ENCODE data around the gene LRRC49. TPM values are rescaled to one million over a fixed set of nuclear protein-coding genes. Genes with fewer than 3 reads are reported as not detected.

LRRC49 gene
- polyA plus RNA-seq, 1 donor (not counting 4 experiments of a cell fraction or from before 2014, with no cell fraction given), result 9.9 TPM

GRCh38 chr15:71048913-71049675 is 156.5 kb downstream of the LRRC49 start:
- no peaks in the 10 kb centered on the region for H4K20me1 ChIP-seq (ENCODE audit: control insufficient read depth, extremely low read depth, insufficient read depth, low read length)
- peak overlapping the region; percentile 89 for H3K27ac ChIP-seq (ENCODE audit: control insufficient read depth, insufficient read depth, low read length)
- peaks cover 2% of the 10 kb centered on the region for H3K9me3 ChIP-seq (ENCODE audit: control insufficient read depth, low read depth, low read length)
- no peak overlapping the region for H3K4me3 ChIP-seq (ENCODE audit: control insufficient read depth in 2 of 3, extremely low read depth in 1 of 3, insufficient read depth in 2 of 3, low read depth in 1 of 3, low read length in 3 of 3)
- no peaks in the 10 kb centered on the region for H3K79me2 ChIP-seq (ENCODE audit: control insufficient read depth, insufficient read depth, low read length)
- peak overlapping the region; percentile 61 for H3K4me2 ChIP-seq (ENCODE audit: control insufficient read depth, extremely low read depth, insufficient read depth, low read depth, low read length)
- H3K9me1 ChIP-seq (ENCODE audit: control insufficient read depth, extremely low read depth, insufficient read depth, low read length), result no peaks in the 10 kb centered on the region
- peak overlapping the region; percentile 71 for H3K9ac ChIP-seq (ENCODE audit: control insufficient read depth, extremely low read depth, insufficient read depth, low read length)
- dilution Hi-C loops (cut with MboI; ENCODE audit: extremely low pct_ligation_motif_present, low sequenced_read_pairs), result no loop called here
- DNase-seq (ENCODE audit: low read depth, low spot score) (peak; percentile 53), FAIRE-seq (peak; percentile 73)
- no peaks in the 10 kb centered on the region for H3K36me3 ChIP-seq (ENCODE audit: control insufficient read depth in 2 of 2, extremely low read depth in 1 of 2, insufficient read depth in 2 of 2, low read length in 2 of 2)
- H3K27me3 ChIP-seq (ENCODE audit: control insufficient read depth, extremely low read depth, insufficient read depth, low read length), result no peaks in the 10 kb centered on the region
- H3K4me1 ChIP-seq (ENCODE audit: control insufficient read depth, extremely low read depth, insufficient read depth, low read length), result peaks cover 62% of the 10 kb centered on the region
- no peak overlapping the region for H2AFZ ChIP-seq (ENCODE audit: control insufficient read depth, low read length)
- TF ChIP-seq CTCF (optimal IDR thresholded peaks at IDR 0.05 in 1 of 3, IDR thresholded peaks at IDR 0.05 in 1 of 3, conservative IDR thresholded peaks at IDR 0.05 in 1 of 3; ENCODE audit: extremely low read depth in 1 of 3, insufficient read depth in 2 of 3, low read length in 3 of 3) (no peak), EZH2 (IDR thresholded peaks at IDR 0.05; ENCODE audit: low read length) (no peak)

- Histone ChIP-seq H3K27me3 (ENCODE audit: control insufficient read depth, extremely low read depth, insufficient read depth, low read length) (no peaks in the 10 kb centered on the region), H3K27ac (ENCODE audit: control insufficient read depth, insufficient read depth, low read length) (peak overlapping the region; percentile 89), H4K20me1 (ENCODE audit: control insufficient read depth, extremely low read depth, insufficient read depth, low read length) (no peaks in the 10 kb centered on the region), H3K79me2 (ENCODE audit: control insufficient read depth, insufficient read depth, low read length) (no peaks in the 10 kb centered on the region), H3K36me3 (ENCODE audit: control insufficient read depth in 2 of 2, extremely low read depth in 1 of 2, insufficient read depth in 2 of 2, low read length in 2 of 2) (no peaks in the 10 kb centered on the region), H3K9ac (ENCODE audit: control insufficient read depth, extremely low read depth, insufficient read depth, low read length) (peak overlapping the region; percentile 71), H3K9me1 (ENCODE audit: control insufficient read depth, extremely low read depth, insufficient read depth, low read length) (no peaks in the 10 kb centered on the region), H2AFZ (ENCODE audit: control insufficient read depth, low read length) (no peak overlapping the region), H3K4me1 (ENCODE audit: control insufficient read depth, extremely low read depth, insufficient read depth, low read length) (peaks cover 63% of the 10 kb centered on the region), H3K4me3 (ENCODE audit: control insufficient read depth in 2 of 3, extremely low read depth in 1 of 3, insufficient read depth in 2 of 3, low read depth in 1 of 3, low read length in 3 of 3) (no peak overlapping the region), H3K4me2 (ENCODE audit: control insufficient read depth, extremely low read depth, insufficient read depth, low read depth, low read length) (peak overlapping the region; percentile 39), H3K9me3 (ENCODE audit: control insufficient read depth, low read depth, low read length) (peaks cover 2% of the 10 kb centered on the region)
- TF ChIP-seq CTCF (optimal IDR thresholded peaks at IDR 0.05 in 1 of 3, IDR thresholded peaks at IDR 0.05 in 1 of 3, conservative IDR thresholded peaks at IDR 0.05 in 1 of 3; ENCODE audit: extremely low read depth in 1 of 3, insufficient read depth in 2 of 3, low read length in 3 of 3) (no peak), EZH2 (IDR thresholded peaks at IDR 0.05; ENCODE audit: low read length) (no peak)
- DNase-seq (ENCODE audit: low read depth, low spot score) (no peak), FAIRE-seq (peak; percentile 89)
- dilution Hi-C loops (cut with MboI; ENCODE audit: extremely low pct_ligation_motif_present, low sequenced_read_pairs), result no loop called here
Observed at GRCh38 chr15:71049706-71050422, 157.2 kb downstream of the LRRC49 start.

All from keratinocyte (primary cell).